ENCODE measurements around the gene PREB.

DNA sequence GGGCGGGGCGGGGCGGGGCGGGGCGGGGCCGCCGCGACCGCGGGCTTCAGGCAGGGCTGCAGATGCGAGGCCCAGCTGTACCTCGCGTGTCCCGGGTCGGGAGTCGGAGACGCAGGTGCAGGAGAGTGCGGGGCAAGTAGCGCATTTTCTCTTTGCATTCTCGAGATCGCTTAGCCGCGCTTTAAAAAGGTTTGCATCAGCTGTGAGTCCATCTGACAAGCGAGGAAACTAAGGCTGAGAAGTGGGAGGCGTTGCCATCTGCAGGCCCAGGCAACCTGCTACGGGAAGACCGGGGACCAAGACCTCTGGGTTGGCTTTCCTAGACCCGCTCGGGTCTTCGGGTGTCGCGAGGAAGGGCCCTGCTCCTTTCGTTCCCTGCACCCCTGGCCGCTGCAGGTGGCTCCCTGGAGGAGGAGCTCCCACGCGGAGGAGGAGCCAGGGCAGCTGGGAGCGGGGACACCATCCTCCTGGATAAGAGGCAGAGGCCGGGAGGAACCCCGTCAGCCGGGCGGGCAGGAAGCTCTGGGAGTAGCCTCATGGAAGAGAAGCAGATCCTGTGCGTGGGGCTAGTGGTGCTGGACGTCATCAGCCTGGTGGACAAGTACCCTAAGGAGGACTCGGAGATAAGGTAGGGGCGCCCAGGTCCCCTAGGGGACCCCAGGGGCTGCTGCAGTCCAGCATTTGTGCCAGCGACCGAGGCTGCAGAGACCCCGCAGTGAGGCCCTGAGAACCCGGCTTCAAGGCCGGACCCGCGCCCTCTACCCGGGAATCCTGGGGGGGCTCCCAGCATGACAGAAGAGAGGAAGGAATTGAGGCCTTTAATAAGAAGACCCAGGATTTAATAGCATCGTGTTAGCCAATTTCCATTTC lies 47.5 kb downstream of the PREB start, which contains the start of gene KHK:
- TF ChIP-seq, protein P1, sequence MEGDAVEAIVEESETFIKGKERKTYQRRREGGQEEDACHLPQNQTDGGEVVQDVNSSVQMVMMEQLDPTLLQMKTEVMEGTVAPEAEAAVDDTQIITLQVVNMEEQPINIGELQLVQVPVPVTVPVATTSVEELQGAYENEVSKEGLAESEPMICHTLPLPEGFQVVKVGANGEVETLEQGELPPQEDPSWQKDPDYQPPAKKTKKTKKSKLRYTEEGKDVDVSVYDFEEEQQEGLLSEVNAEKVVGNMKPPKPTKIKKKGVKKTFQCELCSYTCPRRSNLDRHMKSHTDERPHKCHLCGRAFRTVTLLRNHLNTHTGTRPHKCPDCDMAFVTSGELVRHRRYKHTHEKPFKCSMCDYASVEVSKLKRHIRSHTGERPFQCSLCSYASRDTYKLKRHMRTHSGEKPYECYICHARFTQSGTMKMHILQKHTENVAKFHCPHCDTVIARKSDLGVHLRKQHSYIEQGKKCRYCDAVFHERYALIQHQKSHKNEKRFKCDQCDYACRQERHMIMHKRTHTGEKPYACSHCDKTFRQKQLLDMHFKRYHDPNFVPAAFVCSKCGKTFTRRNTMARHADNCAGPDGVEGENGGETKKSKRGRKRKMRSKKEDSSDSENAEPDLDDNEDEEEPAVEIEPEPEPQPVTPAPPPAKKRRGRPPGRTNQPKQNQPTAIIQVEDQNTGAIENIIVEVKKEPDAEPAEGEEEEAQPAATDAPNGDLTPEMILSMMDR (conservative IDR thresholded peaks at IDR 0.05; ENCODE audit: low read length), result no peak; the same call in 1 of the 2 replicates
- no peak for TF ChIP-seq EZH2phosphoT487 (IDR thresholded peaks at IDR 0.05; ENCODE audit: borderline replicate concordance, low read depth, low read length)
